ENCODE data around the gene ACP1. TPM values are rescaled to one million over a fixed set of nuclear protein-coding genes. Genes with fewer than 3 reads are reported as not detected.

ACP1 gene
- total and polyA plus RNA-seq, 10 donors = 58.1 to 103 (median 72.9) TPM

DNA sequence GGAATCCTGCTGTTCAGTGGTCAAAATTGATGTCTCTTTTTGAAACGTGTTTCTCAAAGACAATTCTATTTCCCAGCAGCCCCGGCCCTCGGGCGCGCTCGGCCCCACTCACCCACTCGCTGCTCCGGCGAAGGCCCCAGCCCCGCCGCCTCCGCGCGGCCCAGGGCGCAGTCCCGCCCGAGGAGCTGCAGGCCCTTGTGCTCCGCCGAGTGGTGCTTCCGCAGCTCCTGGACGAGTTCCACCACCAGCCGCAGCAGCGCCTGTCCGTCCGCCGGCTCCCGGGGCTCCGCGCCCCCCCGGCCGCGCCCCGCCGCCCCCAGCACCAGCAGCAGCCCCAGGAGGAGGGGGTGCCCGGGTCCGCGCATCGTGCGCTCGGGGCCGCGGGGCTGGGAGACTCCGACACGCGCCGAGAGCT is 22.7 kb downstream of the ACP1 start:
- Histone ChIP-seq H3K27me3 (replicated peaks in 1 of 7) (peaks cover 0 to 55% (median 36%) of the 10 kb centered on the region in 7 donors), H3K27ac (peak overlapping the region in 7 of 8 donors; percentile 36 to 78 (median 63)), H3K9me3 (no peaks in the 10 kb centered on the region), H3K36me3 (peaks cover 0 to 22% (median under 1%) of the 10 kb centered on the region in 6 donors), H3K4me1 (peaks cover 13 to 43% (median 33%) of the 10 kb centered on the region in 6 donors), H3K4me3 (peak overlapping the region; percentile 36 to 70 (median 55))
- intact Hi-C loops (cut with DNase I; ENCODE audit: low total_unique reads) = no loop called here
- WGBS, 5 donors = 0 to 1% (median 1%) methylated on average over 27 to 46 of the region's 46 CpGs
- DNase-seq = no peak
- TF ChIP-seq POLR2A (IDR thresholded peaks at IDR 0.05) = no peak
- TF ChIP-seq, protein P1, sequence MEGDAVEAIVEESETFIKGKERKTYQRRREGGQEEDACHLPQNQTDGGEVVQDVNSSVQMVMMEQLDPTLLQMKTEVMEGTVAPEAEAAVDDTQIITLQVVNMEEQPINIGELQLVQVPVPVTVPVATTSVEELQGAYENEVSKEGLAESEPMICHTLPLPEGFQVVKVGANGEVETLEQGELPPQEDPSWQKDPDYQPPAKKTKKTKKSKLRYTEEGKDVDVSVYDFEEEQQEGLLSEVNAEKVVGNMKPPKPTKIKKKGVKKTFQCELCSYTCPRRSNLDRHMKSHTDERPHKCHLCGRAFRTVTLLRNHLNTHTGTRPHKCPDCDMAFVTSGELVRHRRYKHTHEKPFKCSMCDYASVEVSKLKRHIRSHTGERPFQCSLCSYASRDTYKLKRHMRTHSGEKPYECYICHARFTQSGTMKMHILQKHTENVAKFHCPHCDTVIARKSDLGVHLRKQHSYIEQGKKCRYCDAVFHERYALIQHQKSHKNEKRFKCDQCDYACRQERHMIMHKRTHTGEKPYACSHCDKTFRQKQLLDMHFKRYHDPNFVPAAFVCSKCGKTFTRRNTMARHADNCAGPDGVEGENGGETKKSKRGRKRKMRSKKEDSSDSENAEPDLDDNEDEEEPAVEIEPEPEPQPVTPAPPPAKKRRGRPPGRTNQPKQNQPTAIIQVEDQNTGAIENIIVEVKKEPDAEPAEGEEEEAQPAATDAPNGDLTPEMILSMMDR (IDR thresholded peaks at IDR 0.05 in 8 of 11, conservative IDR thresholded peaks at IDR 0.05 in 3 of 11) = no peak
- TF ChIP-seq POLR2AphosphoS5 (IDR thresholded peaks at IDR 0.05) = no peak

DNA sequence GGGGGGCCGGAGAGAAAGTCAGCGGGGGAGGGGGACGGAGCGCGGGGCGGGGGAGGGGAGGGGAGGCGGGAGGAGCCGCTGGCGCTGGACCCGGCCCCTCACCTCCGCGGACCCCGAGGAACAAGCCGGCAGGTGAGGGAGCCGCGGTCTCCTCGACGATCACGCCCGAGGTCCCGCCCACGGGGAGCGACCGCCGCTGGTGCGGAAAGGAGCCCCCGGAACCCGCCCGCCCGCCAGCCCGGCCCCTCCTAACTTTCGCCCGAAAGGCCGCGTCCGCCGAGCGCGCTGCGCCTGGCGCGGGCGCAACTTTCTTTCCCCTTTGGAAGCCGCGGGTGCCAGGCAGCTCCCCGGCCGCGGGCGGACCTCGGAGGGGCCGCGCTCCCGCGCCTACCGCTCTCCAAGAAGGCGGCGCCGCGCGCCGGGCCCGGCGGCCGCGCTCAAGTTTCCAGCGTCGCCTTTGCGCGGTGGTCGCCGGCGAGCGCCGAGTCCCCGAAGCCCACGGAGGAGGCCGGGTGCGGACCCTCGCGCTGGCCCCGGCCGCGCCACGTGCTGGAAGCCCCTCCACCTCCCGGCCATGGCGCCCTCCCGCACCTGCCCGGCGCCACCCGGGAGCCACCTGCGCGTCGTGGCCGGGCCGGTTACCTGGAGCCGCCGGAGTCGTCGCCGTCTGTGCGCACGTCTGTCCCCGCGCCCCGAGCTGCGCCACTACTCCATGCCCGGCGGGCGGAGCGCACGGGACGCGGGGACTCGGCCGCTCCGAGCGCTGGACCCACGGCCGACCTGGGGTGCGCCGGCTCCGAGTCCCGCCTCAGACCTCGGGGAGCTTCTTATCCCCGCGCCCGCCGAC is 23.4 kb downstream of the ACP1 start, which contains the start of gene ALKAL2:
Gene ALKAL2, minus strand, starts transcription at position 181 of the 847 bp plus-strand sequence. CDS start 256 bp downstream, outside the sequence.
- Histone ChIP-seq H3K27me3 (replicated peaks in 1 of 7) (peaks cover 0 to 55% (median 36%) of the 10 kb centered on the region in 7 donors), H3K4me3 (peak within 1 kb of the TSS; percentile 36 to 70 (median 55)), H3K9me3 (no peaks in the 10 kb centered on the region), H3K36me3 (peaks cover 0 to 15% (median 0%) of the 10 kb centered on the region in 6 donors), H3K27ac (peak within 1 kb of the TSS in 7 of 8 donors; percentile 36 to 78 (median 63)), H3K4me1 (peaks cover 13 to 43% (median 33%) of the 10 kb centered on the region in 6 donors)
- intact Hi-C loops (cut with DNase I; ENCODE audit: low total_unique reads) = no loop called here
- no peak for TF ChIP-seq POLR2AphosphoS5 (IDR thresholded peaks at IDR 0.05)
- TF ChIP-seq, protein P1 (IDR thresholded peaks at IDR 0.05 in 8 of 11, conservative IDR thresholded peaks at IDR 0.05 in 3 of 11) = no peak
- no peak for TF ChIP-seq POLR2A (IDR thresholded peaks at IDR 0.05)
- 0 to 11% (median 2%) methylated on average over 23 to 128 of the region's 128 CpGs for WGBS, 5 donors
- DNase-seq = no peak

DNA sequence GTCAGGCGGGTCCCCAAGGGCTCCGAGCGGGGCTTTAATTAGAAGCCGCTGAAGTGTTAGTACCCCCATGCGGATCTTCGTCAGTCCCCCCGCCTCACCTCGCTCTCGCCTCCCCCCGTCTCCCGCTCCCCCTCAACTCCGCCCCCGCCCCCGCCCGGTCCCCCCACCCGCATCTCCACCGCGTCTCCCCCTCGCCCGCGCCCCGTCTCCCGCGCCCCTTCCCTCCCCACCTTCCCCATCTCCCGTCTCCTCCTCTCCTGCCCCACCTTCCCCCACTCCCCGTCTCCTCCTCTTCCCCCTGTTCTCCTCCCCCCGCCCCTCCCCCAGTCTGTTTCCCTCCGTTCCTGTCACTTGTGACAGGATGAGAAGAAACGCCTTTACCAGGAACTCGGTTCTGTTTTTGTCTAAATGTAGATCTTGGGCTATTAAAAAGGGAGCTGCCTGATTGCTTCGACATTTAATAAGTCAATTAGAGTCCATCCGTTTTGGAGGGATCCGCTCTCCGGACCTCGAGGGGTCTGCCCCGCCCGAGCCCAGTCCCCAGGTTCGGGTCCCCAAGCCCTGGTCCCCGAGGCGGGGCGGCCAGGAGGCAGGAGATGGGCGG is 24.1 kb downstream of the ACP1 start:
- Histone ChIP-seq H3K27me3 (replicated peaks in 1 of 7) (peaks cover 0 to 55% (median 36%) of the 10 kb centered on the region in 7 donors), H3K27ac (peak overlapping the region in 6 of 8 donors; percentile 48 to 78 (median 60)), H3K4me3 (peak overlapping the region; percentile 36 to 70 (median 55)), H3K4me1 (peaks cover 13 to 43% (median 33%) of the 10 kb centered on the region in 6 donors), H3K9me3 (no peaks in the 10 kb centered on the region), H3K36me3 (peaks cover 0 to 8% (median 0%) of the 10 kb centered on the region in 6 donors)
- WGBS, 5 donors = 2 to 4% (median 3%) methylated on average over 16 to 42 of the region's 42 CpGs
- intact Hi-C loops (cut with DNase I; ENCODE audit: low total_unique reads) = no loop called here
- DNase-seq = no peak
- TF ChIP-seq POLR2A (IDR thresholded peaks at IDR 0.05) = no peak
- TF ChIP-seq, protein P1 (IDR thresholded peaks at IDR 0.05 in 8 of 11, conservative IDR thresholded peaks at IDR 0.05 in 3 of 11) = no peak
